Measurements from ENCODE around the gene ZDHHC14.

ZDHHC14 gene

DNA sequence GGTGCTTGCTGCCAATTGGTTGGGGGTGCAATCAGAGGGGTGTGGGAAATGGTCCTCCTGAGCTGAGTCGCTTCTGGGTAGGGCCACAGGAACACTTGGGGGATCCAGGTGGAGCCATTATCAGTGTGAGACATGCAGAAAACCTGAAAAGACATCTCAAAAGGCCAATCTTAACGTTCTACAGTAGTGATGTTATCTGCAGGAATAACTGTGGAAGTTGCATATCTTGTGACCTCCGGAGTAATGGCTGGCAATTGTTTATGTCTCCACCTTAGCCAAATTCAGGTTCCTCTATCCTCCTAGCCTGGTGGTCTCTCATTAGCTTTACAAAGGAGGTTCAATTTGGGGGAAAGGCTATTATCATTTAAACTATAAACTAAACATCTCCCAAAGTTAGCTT is 327.2 kb downstream of the ZDHHC14 start:
- H3K4me2 ChIP-seq (ENCODE audit: low read depth, low read length) = peak overlapping the region; percentile 27; the same call in 1 of the 2 replicates

GRCh38 chr6:157708933-157709332 is 327.9 kb downstream of the ZDHHC14 start:
- Histone ChIP-seq H3K27me3 (replicated peaks; ENCODE audit: insufficient read depth, low read length) (no peaks in the 10 kb centered on the region), H4K20me1 (ENCODE audit: insufficient read depth, low read length) (no peaks in the 10 kb centered on the region), H2AFZ (ENCODE audit: low read length) (no peak overlapping the region), H3K4me1 (ENCODE audit: low read length) (peaks cover 10% of the 10 kb centered on the region), H3K4me3 (ENCODE audit: low read length) (no peak overlapping the region), H3K27ac (ENCODE audit: low read length) (peak overlapping the region; percentile 68; the same call in 1 of the 2 replicates), H3K9me3 (replicated peaks; ENCODE audit: insufficient read depth, low read length) (no peaks in the 10 kb centered on the region), H3K9ac (ENCODE audit: low read length) (no peak overlapping the region), H3F3A (ENCODE audit: insufficient read depth, low read length) (peaks cover 5% of the 10 kb centered on the region), H3K4me2 (ENCODE audit: low read depth, low read length) (peak overlapping the region; percentile 27; the same call in 1 of the 2 replicates), H3K36me3 (replicated peaks; ENCODE audit: insufficient read depth, low read length) (no peaks in the 10 kb centered on the region), H3K79me2 (ENCODE audit: low read length) (no peaks in the 10 kb centered on the region), H3K9me2 (replicated peaks; ENCODE audit: insufficient read depth, low read length) (no peaks in the 10 kb centered on the region)
- peak; percentile 86 for DNase-seq
- TF ChIP-seq, protein P1, sequence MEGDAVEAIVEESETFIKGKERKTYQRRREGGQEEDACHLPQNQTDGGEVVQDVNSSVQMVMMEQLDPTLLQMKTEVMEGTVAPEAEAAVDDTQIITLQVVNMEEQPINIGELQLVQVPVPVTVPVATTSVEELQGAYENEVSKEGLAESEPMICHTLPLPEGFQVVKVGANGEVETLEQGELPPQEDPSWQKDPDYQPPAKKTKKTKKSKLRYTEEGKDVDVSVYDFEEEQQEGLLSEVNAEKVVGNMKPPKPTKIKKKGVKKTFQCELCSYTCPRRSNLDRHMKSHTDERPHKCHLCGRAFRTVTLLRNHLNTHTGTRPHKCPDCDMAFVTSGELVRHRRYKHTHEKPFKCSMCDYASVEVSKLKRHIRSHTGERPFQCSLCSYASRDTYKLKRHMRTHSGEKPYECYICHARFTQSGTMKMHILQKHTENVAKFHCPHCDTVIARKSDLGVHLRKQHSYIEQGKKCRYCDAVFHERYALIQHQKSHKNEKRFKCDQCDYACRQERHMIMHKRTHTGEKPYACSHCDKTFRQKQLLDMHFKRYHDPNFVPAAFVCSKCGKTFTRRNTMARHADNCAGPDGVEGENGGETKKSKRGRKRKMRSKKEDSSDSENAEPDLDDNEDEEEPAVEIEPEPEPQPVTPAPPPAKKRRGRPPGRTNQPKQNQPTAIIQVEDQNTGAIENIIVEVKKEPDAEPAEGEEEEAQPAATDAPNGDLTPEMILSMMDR (IDR thresholded peaks at IDR 0.05; ENCODE audit: low read length) = no peak
- TF ChIP-seq EZH2 (optimal IDR thresholded peaks at IDR 0.05; ENCODE audit: low read depth, low read length) = no peak
- no peak for TF ChIP-seq EZH2phosphoT487 (IDR thresholded peaks at IDR 0.05; ENCODE audit: low read length)

More for the DNA sequence above, 327.2 kb downstream of the ZDHHC14 start:
- H3K27me3 ChIP-seq (replicated peaks; ENCODE audit: insufficient read depth, low read length) = no peaks in the 10 kb centered on the region
- no peak overlapping the region for H3K4me3 ChIP-seq (ENCODE audit: low read length)
- H3K4me1 ChIP-seq (ENCODE audit: low read length) = peaks cover 10% of the 10 kb centered on the region
- H3K9me2 ChIP-seq (replicated peaks; ENCODE audit: insufficient read depth, low read length) = no peaks in the 10 kb centered on the region
- no peaks in the 10 kb centered on the region for H4K20me1 ChIP-seq (ENCODE audit: insufficient read depth, low read length)
- H3K36me3 ChIP-seq (replicated peaks; ENCODE audit: insufficient read depth, low read length) = no peaks in the 10 kb centered on the region
- H3K9ac ChIP-seq (ENCODE audit: low read length) = no peak overlapping the region
- H3K9me3 ChIP-seq (replicated peaks; ENCODE audit: insufficient read depth, low read length) = no peaks in the 10 kb centered on the region
- TF ChIP-seq EZH2 (optimal IDR thresholded peaks at IDR 0.05; ENCODE audit: low read depth, low read length) (no peak), EZH2phosphoT487 (IDR thresholded peaks at IDR 0.05; ENCODE audit: low read length) (no peak)
- TF ChIP-seq, protein P1 (IDR thresholded peaks at IDR 0.05; ENCODE audit: low read length) = no peak
- no peaks in the 10 kb centered on the region for H3K79me2 ChIP-seq (ENCODE audit: low read length)
- H3K27ac ChIP-seq (ENCODE audit: low read length) = peak overlapping the region; percentile 68; the same call in 1 of the 2 replicates
- DNase-seq = no peak
- peaks cover 5% of the 10 kb centered on the region for H3F3A ChIP-seq (ENCODE audit: insufficient read depth, low read length)
- no peak overlapping the region for H2AFZ ChIP-seq (ENCODE audit: low read length)

DNA sequence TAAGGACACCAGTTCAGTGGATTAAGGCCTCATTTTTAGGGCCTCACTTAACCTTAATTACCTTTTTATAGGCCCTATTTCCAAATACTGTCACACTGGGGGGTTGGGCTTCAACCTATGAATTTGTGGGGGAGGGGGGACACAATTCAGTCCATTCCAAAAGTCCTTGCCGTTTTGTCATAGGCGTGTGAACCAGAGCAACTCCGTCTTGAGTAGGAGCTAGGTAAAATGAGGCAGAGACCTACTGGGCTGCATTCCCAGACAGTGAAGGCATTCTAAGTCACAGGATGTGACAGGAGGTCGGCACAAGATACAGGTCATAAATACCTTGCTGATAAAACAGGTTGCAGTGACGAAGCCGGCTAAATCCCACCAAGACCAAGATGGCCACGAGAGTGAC is 328.6 kb downstream of the ZDHHC14 start:
- Histone ChIP-seq H4K20me1 (ENCODE audit: insufficient read depth, low read length) (no peaks in the 10 kb centered on the region), H3K27me3 (replicated peaks; ENCODE audit: insufficient read depth, low read length) (no peaks in the 10 kb centered on the region), H3K4me2 (ENCODE audit: low read depth, low read length) (no peak overlapping the region), H3F3A (ENCODE audit: insufficient read depth, low read length) (peaks cover 5% of the 10 kb centered on the region), H3K27ac (ENCODE audit: low read length) (no peak overlapping the region), H3K4me1 (ENCODE audit: low read length) (peaks cover 10% of the 10 kb centered on the region), H3K79me2 (ENCODE audit: low read length) (no peaks in the 10 kb centered on the region), H2AFZ (ENCODE audit: low read length) (no peak overlapping the region), H3K36me3 (replicated peaks; ENCODE audit: insufficient read depth, low read length) (no peaks in the 10 kb centered on the region), H3K4me3 (ENCODE audit: low read length) (no peak overlapping the region), H3K9me3 (replicated peaks; ENCODE audit: insufficient read depth, low read length) (no peaks in the 10 kb centered on the region), H3K9me2 (replicated peaks; ENCODE audit: insufficient read depth, low read length) (no peaks in the 10 kb centered on the region), H3K9ac (ENCODE audit: low read length) (no peak overlapping the region)
- no peak for DNase-seq
- TF ChIP-seq EZH2 (optimal IDR thresholded peaks at IDR 0.05; ENCODE audit: low read depth, low read length) (no peak), EZH2phosphoT487 (IDR thresholded peaks at IDR 0.05; ENCODE audit: low read length) (no peak)
- TF ChIP-seq, protein P1 (IDR thresholded peaks at IDR 0.05; ENCODE audit: low read length) = no peak
